ENCODE data around the gene GALNS.

- TF ChIP-seq, protein P1, sequence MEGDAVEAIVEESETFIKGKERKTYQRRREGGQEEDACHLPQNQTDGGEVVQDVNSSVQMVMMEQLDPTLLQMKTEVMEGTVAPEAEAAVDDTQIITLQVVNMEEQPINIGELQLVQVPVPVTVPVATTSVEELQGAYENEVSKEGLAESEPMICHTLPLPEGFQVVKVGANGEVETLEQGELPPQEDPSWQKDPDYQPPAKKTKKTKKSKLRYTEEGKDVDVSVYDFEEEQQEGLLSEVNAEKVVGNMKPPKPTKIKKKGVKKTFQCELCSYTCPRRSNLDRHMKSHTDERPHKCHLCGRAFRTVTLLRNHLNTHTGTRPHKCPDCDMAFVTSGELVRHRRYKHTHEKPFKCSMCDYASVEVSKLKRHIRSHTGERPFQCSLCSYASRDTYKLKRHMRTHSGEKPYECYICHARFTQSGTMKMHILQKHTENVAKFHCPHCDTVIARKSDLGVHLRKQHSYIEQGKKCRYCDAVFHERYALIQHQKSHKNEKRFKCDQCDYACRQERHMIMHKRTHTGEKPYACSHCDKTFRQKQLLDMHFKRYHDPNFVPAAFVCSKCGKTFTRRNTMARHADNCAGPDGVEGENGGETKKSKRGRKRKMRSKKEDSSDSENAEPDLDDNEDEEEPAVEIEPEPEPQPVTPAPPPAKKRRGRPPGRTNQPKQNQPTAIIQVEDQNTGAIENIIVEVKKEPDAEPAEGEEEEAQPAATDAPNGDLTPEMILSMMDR (conservative IDR thresholded peaks at IDR 0.05; ENCODE audit: low read length), result no peak
- no peak for TF ChIP-seq EZH2phosphoT487 (IDR thresholded peaks at IDR 0.05; ENCODE audit: borderline replicate concordance, low read depth, low read length)
Observed at GRCh38 chr16:88842308-88842756, 14.4 kb downstream of the GALNS start.
